MM.1S (cell line): ENCODE data around the gene LHPP.

Experiments
- DNase-seq: peaks from one replicate; pipeline ENCODE4 v3.0.0-alpha.2; 2015
- H2AFZ ChIP-seq: fragments of 300-600 bp; sonication (generic); 2 replicates; pipeline ENCODE4 v1.6.0; 2016; ENCODE audit warnings: antibody characterized with exemption, low read length
- H3F3A ChIP-seq: fragments of 300-600 bp; sonication (generic); 2 replicates; pipeline ENCODE4 v1.6.1; 2016; ENCODE audit warnings: mild to moderate bottlenecking, antibody characterized with exemption, low read length, moderate library complexity, mixed read lengths; ENCODE audit not compliant: insufficient read depth
- H3K27ac ChIP-seq: fragments of 300-600 bp; sonication (generic); 2 replicates; pipeline ENCODE4 v1.5.1; 2016; ENCODE audit warnings: mild to moderate bottlenecking, low read length
- H3K27me3 ChIP-seq: fragments of 300-600 bp; sonication (generic); replicated peaks from 2 replicates; pipeline ENCODE4 v1.6.0; 2016; ENCODE audit warnings: low read length; ENCODE audit not compliant: insufficient read depth
- H3K36me3 ChIP-seq: fragments of 300-600 bp; sonication (generic); replicated peaks from 2 replicates; pipeline ENCODE4 v1.6.1; 2016; ENCODE audit warnings: mild to moderate bottlenecking, low read length, mixed read lengths; ENCODE audit not compliant: insufficient read depth
- H3K4me1 ChIP-seq: fragments of 300-600 bp; sonication (generic); 2 replicates; pipeline ENCODE4 v1.6.1; 2016; ENCODE audit warnings: low read length, mixed read lengths
- H3K4me2 ChIP-seq: fragments of 300-600 bp; sonication (generic); 2 replicates; pipeline ENCODE4 v1.6.0; 2016; ENCODE audit warnings: low read depth, low read length
- H3K4me3 ChIP-seq: fragments of 300-600 bp; sonication (generic); 2 replicates; pipeline ENCODE4 v1.5.1; 2016; ENCODE audit warnings: low read length, mixed read lengths
- H3K79me2 ChIP-seq: fragments of 300-600 bp; sonication (generic); 2 replicates; pipeline ENCODE4 v1.6.1; 2016; ENCODE audit warnings: mixed run types, low read length, mixed read lengths
- H3K9ac ChIP-seq: fragments of 300-600 bp; sonication (generic); 2 replicates; pipeline ENCODE4 v1.6.1; 2016; ENCODE audit warnings: low read length, mixed read lengths
- H3K9me2 ChIP-seq: fragments of 300-600 bp; sonication (generic); replicated peaks from 2 replicates; pipeline ENCODE4 v1.6.1; 2016; ENCODE audit warnings: mild to moderate bottlenecking, low read length, mixed read lengths; ENCODE audit not compliant: insufficient read depth
- H3K9me3 ChIP-seq: fragments of 300-600 bp; sonication (generic); replicated peaks from 2 replicates; pipeline ENCODE4 v1.6.1; 2016; ENCODE audit warnings: mild to moderate bottlenecking, low read length, mixed read lengths; ENCODE audit not compliant: insufficient read depth
- H4K20me1 ChIP-seq: fragments of 300-600 bp; sonication (generic); 2 replicates; pipeline ENCODE4 v1.6.1; 2016; ENCODE audit warnings: mild to moderate bottlenecking, low read length, moderate library complexity, mixed read lengths; ENCODE audit not compliant: insufficient read depth
- EZH2 ChIP-seq: fragments of 300-600 bp; sonication (generic); optimal IDR thresholded peaks from 2 replicates; pipeline ENCODE3; 2017; ENCODE audit warnings: low read depth, mild to moderate bottlenecking, antibody characterized with exemption, low read length, mixed read lengths
- EZH2phosphoT487 ChIP-seq: fragments of 300-600 bp; sonication (generic); IDR thresholded peaks from 2 replicates; pipeline ENCODE4 v1.6.1; 2018; ENCODE audit warnings: antibody characterized with exemption, low read length
- TF ChIP-seq, protein P1 (sequence below): fragments of 300-600 bp; sonication (generic); IDR thresholded peaks from 2 replicates; pipeline ENCODE4 v1.5.1; 2016; ENCODE audit warnings: antibody characterized with exemption, low read length, mixed read lengths

The LHPP gene

DNA sequence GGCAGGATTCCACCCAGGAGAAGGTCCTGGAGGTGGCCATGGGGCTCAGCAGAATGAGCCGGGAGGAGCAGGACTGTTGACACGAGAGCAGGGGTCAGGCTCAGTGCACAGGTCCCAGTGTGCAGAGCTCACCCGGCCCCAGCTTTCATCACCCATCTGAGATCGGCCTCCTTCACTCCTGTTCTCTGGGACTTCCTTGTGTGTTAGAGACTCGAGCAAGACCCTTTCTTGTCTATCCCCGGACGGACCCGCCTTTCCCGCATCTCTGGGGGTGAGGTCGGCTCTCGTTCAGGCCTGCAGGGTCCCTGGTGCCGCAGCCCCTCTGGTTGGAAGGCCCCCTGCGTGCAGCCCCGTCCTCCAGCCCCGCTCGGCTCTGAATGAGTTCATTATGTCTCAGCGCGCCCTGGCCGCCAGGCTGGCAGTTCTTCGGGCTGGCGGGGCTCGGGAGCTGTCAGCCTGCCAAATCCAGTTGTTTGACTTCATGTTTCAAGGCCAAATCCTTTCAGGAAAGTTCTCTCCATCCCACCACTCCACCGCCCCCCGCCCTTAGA is 127.9 kb downstream of the LHPP start:
- H3K79me2 ChIP-seq = no peaks in the 10 kb centered on the region
- DNase-seq = no peak
- no peak overlapping the region for H3K27ac ChIP-seq
- no peak overlapping the region for H3K9ac ChIP-seq
- no peaks in the 10 kb centered on the region for H3F3A ChIP-seq
- H3K36me3 ChIP-seq = no peaks in the 10 kb centered on the region
- H3K4me1 ChIP-seq = 0 out of 2 replicates have a peak, but pooled peaks cover 4% of the 10 kb centered on the region
- no peaks in the 10 kb centered on the region for H4K20me1 ChIP-seq
- no peak overlapping the region for H2AFZ ChIP-seq
- H3K27me3 ChIP-seq = peaks cover 11% of the 10 kb centered on the region; the same call in 1 of the 2 replicates
- TF ChIP-seq EZH2phosphoT487 (no peak), EZH2 (no peak)
- TF ChIP-seq, protein P1, sequence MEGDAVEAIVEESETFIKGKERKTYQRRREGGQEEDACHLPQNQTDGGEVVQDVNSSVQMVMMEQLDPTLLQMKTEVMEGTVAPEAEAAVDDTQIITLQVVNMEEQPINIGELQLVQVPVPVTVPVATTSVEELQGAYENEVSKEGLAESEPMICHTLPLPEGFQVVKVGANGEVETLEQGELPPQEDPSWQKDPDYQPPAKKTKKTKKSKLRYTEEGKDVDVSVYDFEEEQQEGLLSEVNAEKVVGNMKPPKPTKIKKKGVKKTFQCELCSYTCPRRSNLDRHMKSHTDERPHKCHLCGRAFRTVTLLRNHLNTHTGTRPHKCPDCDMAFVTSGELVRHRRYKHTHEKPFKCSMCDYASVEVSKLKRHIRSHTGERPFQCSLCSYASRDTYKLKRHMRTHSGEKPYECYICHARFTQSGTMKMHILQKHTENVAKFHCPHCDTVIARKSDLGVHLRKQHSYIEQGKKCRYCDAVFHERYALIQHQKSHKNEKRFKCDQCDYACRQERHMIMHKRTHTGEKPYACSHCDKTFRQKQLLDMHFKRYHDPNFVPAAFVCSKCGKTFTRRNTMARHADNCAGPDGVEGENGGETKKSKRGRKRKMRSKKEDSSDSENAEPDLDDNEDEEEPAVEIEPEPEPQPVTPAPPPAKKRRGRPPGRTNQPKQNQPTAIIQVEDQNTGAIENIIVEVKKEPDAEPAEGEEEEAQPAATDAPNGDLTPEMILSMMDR = no peak
- no peak overlapping the region for H3K4me2 ChIP-seq
- H3K4me3 ChIP-seq = no peak overlapping the region
- H3K9me2 ChIP-seq = no peaks in the 10 kb centered on the region
- H3K9me3 ChIP-seq = no peaks in the 10 kb centered on the region

DNA sequence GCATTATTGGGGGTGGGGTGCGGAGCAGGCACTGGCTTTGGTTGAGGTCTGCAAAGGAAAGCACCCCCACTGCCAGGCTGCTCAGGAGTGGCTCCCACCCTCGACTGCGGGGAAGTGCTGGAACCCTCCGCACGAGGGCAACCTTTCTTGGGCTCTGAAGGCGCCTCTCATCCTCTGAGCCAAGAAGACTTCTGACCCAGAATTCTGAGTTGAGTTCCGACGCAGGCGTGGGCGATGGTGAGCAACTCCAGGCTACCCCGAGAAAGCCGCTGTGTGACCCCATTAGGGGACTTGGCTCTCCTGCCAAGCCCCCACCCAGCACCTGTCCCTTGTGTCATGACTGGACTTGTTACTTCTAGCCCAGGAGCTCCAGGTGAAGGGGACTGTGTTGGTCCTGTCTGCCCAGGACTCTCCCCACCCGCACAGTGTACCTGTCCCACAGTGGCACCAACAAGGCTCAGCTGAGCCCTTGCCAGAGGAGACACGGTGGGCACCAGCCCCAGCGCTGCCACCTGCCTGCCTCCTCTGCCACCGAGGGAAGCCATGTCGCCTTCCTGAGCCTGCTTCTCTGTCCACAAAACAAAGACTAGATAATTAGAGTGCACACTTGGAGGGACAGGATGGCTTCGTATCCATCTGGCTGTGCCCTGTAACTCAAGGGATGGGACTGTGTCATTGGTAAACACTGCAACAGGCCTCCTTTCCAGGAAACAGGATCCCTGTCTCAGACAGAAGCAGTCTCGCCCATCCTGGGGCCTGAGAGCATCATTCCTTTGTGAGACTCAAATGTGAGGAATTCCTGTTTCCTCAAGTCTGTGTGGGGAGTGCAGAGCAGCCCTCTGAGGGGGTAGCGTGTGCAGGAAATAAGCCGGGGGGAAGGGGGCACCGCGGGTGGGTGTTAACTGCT is 128.8 kb downstream of the LHPP start:
- TF ChIP-seq, protein P1 = no peak
- TF ChIP-seq EZH2phosphoT487 = no peak
- no peak for TF ChIP-seq EZH2
- no peaks in the 10 kb centered on the region for H4K20me1 ChIP-seq
- no peak for DNase-seq
- no peaks in the 10 kb centered on the region for H3K79me2 ChIP-seq
- no peak overlapping the region for H3K9ac ChIP-seq
- H3K4me1 ChIP-seq = 0 out of 2 replicates have a peak, but pooled peaks cover 4% of the 10 kb centered on the region
- no peak overlapping the region for H3K4me2 ChIP-seq
- no peaks in the 10 kb centered on the region for H3K36me3 ChIP-seq
- no peaks in the 10 kb centered on the region for H3K9me2 ChIP-seq
- H3K4me3 ChIP-seq = no peak overlapping the region
- no peak overlapping the region for H2AFZ ChIP-seq
- no peaks in the 10 kb centered on the region for H3F3A ChIP-seq
- H3K27me3 ChIP-seq = peaks cover 11% of the 10 kb centered on the region; the same call in 1 of the 2 replicates
- H3K9me3 ChIP-seq = no peaks in the 10 kb centered on the region
- no peak overlapping the region for H3K27ac ChIP-seq

DNA sequence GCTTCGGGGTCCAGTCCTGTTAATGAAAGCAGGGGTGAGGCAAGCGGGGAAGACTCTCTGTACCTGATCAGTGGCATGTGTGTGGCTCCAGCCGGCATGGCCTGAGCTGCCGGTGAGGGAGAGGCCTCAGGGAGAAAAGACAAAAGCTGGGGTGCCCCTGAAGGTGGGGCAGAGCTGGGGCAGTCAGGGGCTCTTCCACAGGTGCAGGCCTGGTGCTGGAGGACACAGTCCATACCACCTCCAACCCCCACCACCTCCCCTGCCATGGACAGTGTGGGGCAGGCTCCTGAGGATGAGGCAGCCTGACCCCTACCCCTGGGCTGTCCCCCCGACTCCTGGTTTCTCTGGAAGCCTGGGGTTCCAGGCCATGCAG is 129.5 kb downstream of the LHPP start:
- DNase-seq = no peak
- TF ChIP-seq EZH2 (no peak), EZH2phosphoT487 (no peak)
- TF ChIP-seq, protein P1 = no peak
- Histone ChIP-seq H3K27ac (no peak overlapping the region), H3K27me3 (peaks cover 11% of the 10 kb centered on the region; the same call in 1 of the 2 replicates), H3K9me3 (no peaks in the 10 kb centered on the region), H3K9ac (no peak overlapping the region), H3F3A (no peaks in the 10 kb centered on the region), H4K20me1 (no peaks in the 10 kb centered on the region), H3K79me2 (no peaks in the 10 kb centered on the region), H3K4me3 (no peak overlapping the region), H3K4me1 (0 out of 2 replicates have a peak, but pooled peaks cover 4% of the 10 kb centered on the region), H3K9me2 (no peaks in the 10 kb centered on the region), H2AFZ (no peak overlapping the region), H3K36me3 (no peaks in the 10 kb centered on the region), H3K4me2 (no peak overlapping the region)
